HepG2 (cell line): ENCODE data around the gene CEACAM16. TPM values are rescaled to one million over a fixed set of nuclear protein-coding genes. Genes with fewer than 3 reads are reported as not detected.

Experiments
- EP300 ChIP-seq, 3 experiments: sonication (generic) in 1 of 3; formaldehyde crosslinking in 1 of 3; IDR thresholded peaks; 2 replicates each; pipeline versions ENCODE4 v1.5.1 to v1.6.1; 2011 to 2020; ENCODE audit warnings: low read depth in 2 of 3, low read length in 2 of 3, borderline replicate concordance in 1 of 3, improper control_type of control experiment in 1 of 3, mild to moderate bottlenecking in 1 of 3, missing genetic modification reagents in 1 of 3, moderate library complexity in 1 of 3
- FIP1L1 ChIP-seq: fragments of 200-400 bp; formaldehyde crosslinking; IDR thresholded peaks from 2 replicates; pipeline ENCODE4 v1.6.1; 2018; ENCODE audit warnings: low read depth, mild to moderate bottlenecking, low read length, moderate library complexity, borderline replicate concordance; ENCODE audit not compliant: insufficient read depth
- KDM5A ChIP-seq: fragments of 200-600 bp; sonication (generic); IDR thresholded peaks from 2 replicates; pipeline ENCODE4 v1.7.0; 2018; ENCODE audit warnings: antibody characterized with exemption, mild to moderate bottlenecking, low read length, borderline replicate concordance
- NCOA1 ChIP-seq: sonication (generic); formaldehyde crosslinking; IDR thresholded peaks from 2 replicates; pipeline ENCODE4 v1.9.0; 2021; ENCODE audit warnings: missing genetic modification reagents
- SALL1 ChIP-seq: sonication (generic); formaldehyde crosslinking; IDR thresholded peaks from 2 replicates; pipeline ENCODE4 v1.8.0; 2022; ENCODE audit warnings: mild to moderate bottlenecking, missing genetic modification reagents
- SRSF1 ChIP-seq: fragments of 200-400 bp; formaldehyde crosslinking; optimal IDR thresholded peaks from 2 replicates; pipeline ENCODE3; 2017; ENCODE audit warnings: mild to moderate bottlenecking, low read depth, low read length, moderate library complexity
- ZFP1 ChIP-seq: IDR thresholded peaks from 2 replicates; pipeline ENCODE4 v1.6.1; 2016
- ZFP36L1 ChIP-seq: sonication (generic); formaldehyde crosslinking; IDR thresholded peaks from 2 replicates; pipeline ENCODE4 v1.8.0; 2022; ENCODE audit warnings: mild to moderate bottlenecking, missing genetic modification reagents, moderate library complexity
- ZNF136 ChIP-seq: sonication (generic); formaldehyde crosslinking; IDR thresholded peaks from 2 replicates; pipeline ENCODE4 v1.8.1; 2022; ENCODE audit warnings: low read depth, mild to moderate bottlenecking, moderate library complexity, missing genetic modification reagents
- ZNF432 ChIP-seq: sonication (generic); formaldehyde crosslinking; IDR thresholded peaks from 2 replicates; pipeline ENCODE4 v1.5.0; 2020; ENCODE audit warnings: missing genetic modification reagents, mild to moderate bottlenecking, borderline replicate concordance
- ZNF792 ChIP-seq: IDR thresholded peaks from 2 replicates; pipeline ENCODE4 v1.6.1; 2016
- polyA plus RNA-seq, 8 experiments: library from polyadenylated mRNA; depleted of rRNA in 3 of 8; stranded (reverse) in 7 of 8; unstranded in 1 of 8; fragments of >200 nt; fragmentation: Illumina TruSeq in 4 of 8; extraction: Trizol in 4 of 8; gene quantifications; 2 replicates each; pipeline versions ENCODE4 v1.2.1 to v1.2.3, GENCODE V29; 2011 to 2016; ENCODE audit warnings: low read depth in 4 of 8, missing spikeins in 1 of 8, mixed read lengths in 1 of 8; ENCODE audit not compliant: insufficient read depth in 1 of 8
- total RNA-seq, 5 experiments: library from RNA; depleted of rRNA; stranded (reverse); fragments of >200 nt; fragmentation: Illumina TruSeq; extraction: Trizol; gene quantifications; 2 replicates each; pipeline ENCODE4 v1.2.3, GENCODE V29; 2016; ENCODE audit warnings: low read depth in 1 of 5
- TF ChIP-seq, protein P1 (sequence below): sonication (generic); formaldehyde crosslinking; IDR thresholded peaks from 2 replicates; pipeline ENCODE4 v1.5.1; 2020; ENCODE audit warnings: mild to moderate bottlenecking, missing genetic modification reagents, borderline replicate concordance
- TF ChIP-seq, protein P2 (sequence below): IDR thresholded peaks from 2 replicates; pipeline ENCODE4 v1.6.1; 2016; ENCODE audit warnings: low read depth
- TF ChIP-seq, protein P3 (sequence below): IDR thresholded peaks from 2 replicates; pipeline ENCODE4 v1.6.1; 2016; ENCODE audit warnings: low read depth, missing genetic modification reagents, missing compliant biosample characterization
- TF ChIP-seq, protein P4 (sequence below): sonication (generic); formaldehyde crosslinking; IDR thresholded peaks from 2 replicates; pipeline ENCODE4 v1.8.0; 2022; ENCODE audit warnings: mild to moderate bottlenecking, missing genetic modification reagents, moderate library complexity
- TF ChIP-seq, protein P5 (sequence below): sonication (generic); formaldehyde crosslinking; IDR thresholded peaks from 2 replicates; pipeline ENCODE4 v1.8.1; 2022; ENCODE audit warnings: mild to moderate bottlenecking, missing genetic modification reagents

Gene CEACAM16
- total and polyA plus RNA-seq, 2 of the 13 experiments (the other 11 are each of a cell fraction or from before 2014, with no cell fraction given), result not detected

DNA sequence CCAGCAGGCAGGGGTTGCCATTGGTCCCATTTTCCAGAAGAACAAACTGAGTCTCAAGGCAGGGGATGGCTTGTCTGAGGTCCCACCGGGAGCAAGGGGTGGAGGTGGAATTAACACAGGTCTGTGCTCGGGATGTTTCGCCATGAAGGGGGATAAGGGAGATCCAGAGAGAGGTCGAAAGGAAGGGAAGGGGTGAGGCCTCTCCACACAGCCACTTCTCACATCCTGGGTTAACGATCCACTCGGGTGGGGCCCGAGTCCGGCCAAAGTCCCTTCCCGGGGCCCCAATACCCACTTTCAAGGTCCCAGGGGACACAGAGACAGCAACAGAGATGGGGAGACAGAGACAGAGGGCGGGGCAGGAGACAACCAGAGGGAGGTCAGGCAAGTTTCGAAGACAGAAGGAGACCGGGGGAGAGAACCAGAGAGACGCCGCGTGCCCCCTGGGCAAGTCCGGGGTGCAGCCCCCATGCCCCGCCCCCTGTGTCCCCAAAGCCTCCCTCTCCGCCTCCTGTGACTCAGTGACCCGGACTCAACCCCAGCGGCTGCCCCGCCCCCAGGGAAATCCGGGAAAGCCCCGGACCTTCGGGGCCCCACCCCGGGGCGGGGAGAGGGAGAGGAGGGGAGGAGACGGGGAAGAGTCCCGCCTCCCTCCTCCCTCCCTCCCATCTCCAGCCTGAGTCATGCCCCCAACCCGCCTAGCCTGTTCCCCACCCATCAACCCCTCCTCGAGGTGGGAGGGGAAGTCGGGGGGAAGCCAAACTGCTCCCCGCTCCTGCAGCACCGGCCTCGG is 48.2 kb downstream of the CEACAM16 start (continued):
- TF ChIP-seq, protein P1, sequence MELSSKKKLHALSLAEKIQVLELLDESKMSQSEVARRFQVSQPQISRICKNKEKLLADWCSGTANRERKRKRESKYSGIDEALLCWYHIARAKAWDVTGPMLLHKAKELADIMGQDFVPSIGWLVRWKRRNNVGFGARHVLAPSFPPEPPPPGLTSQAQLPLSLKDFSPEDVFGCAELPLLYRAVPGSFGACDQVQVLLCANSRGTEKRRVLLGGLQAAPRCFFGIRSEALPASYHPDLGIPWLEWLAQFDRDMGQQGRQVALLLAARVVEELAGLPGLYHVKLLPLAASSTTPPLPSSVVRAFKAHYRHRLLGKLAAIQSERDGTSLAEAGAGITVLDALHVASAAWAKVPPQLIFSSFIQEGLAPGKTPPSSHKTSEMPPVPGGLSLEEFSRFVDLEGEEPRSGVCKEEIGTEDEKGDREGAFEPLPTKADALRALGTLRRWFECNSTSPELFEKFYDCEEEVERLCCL (CRISPR knock-in tag), result no peak
- TF ChIP-seq ZNF136 (CRISPR knock-in tag) (no peak), ZNF432 (CRISPR knock-in tag) (no peak), KDM5A (no peak), ZNF792 (CRISPR knock-in tag) (no peak), SALL1 (CRISPR knock-in tag) (no peak; the same call in 1 of the 2 replicates), ZFP1 (CRISPR knock-in tag) (no peak), NCOA1 (no peak), EP300 (IDR thresholded peaks at IDR 0.05; ENCODE audit: low read depth in 2 of 2, low read length in 2 of 2) (peak; percentile 10 to 71; a peak in 3 of 4 replicates), EP300 (CRISPR knock-in tag; IDR thresholded peaks at IDR 0.05; ENCODE audit: borderline replicate concordance) (peak; percentile 25), SRSF1 (no peak), FIP1L1 (no peak), ZFP36L1 (CRISPR knock-in tag) (no peak)
- TF ChIP-seq, protein P2, sequence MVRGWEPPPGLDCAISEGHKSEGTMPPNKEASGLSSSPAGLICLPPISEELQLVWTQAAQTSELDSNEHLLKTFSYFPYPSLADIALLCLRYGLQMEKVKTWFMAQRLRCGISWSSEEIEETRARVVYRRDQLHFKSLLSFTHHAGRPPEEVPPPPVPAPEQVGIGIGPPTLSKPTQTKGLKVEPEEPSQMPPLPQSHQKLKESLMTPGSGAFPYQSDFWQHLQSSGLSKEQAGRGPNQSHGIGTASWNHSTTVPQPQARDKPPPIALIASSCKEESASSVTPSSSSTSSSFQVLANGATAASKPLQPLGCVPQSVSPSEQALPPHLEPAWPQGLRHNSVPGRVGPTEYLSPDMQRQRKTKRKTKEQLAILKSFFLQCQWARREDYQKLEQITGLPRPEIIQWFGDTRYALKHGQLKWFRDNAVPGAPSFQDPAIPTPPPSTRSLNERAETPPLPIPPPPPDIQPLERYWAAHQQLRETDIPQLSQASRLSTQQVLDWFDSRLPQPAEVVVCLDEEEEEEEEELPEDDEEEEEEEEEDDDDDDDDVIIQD (CRISPR knock-in tag), result peak; percentile 45; the same call in 1 of the 2 replicates
- TF ChIP-seq, protein P3, sequence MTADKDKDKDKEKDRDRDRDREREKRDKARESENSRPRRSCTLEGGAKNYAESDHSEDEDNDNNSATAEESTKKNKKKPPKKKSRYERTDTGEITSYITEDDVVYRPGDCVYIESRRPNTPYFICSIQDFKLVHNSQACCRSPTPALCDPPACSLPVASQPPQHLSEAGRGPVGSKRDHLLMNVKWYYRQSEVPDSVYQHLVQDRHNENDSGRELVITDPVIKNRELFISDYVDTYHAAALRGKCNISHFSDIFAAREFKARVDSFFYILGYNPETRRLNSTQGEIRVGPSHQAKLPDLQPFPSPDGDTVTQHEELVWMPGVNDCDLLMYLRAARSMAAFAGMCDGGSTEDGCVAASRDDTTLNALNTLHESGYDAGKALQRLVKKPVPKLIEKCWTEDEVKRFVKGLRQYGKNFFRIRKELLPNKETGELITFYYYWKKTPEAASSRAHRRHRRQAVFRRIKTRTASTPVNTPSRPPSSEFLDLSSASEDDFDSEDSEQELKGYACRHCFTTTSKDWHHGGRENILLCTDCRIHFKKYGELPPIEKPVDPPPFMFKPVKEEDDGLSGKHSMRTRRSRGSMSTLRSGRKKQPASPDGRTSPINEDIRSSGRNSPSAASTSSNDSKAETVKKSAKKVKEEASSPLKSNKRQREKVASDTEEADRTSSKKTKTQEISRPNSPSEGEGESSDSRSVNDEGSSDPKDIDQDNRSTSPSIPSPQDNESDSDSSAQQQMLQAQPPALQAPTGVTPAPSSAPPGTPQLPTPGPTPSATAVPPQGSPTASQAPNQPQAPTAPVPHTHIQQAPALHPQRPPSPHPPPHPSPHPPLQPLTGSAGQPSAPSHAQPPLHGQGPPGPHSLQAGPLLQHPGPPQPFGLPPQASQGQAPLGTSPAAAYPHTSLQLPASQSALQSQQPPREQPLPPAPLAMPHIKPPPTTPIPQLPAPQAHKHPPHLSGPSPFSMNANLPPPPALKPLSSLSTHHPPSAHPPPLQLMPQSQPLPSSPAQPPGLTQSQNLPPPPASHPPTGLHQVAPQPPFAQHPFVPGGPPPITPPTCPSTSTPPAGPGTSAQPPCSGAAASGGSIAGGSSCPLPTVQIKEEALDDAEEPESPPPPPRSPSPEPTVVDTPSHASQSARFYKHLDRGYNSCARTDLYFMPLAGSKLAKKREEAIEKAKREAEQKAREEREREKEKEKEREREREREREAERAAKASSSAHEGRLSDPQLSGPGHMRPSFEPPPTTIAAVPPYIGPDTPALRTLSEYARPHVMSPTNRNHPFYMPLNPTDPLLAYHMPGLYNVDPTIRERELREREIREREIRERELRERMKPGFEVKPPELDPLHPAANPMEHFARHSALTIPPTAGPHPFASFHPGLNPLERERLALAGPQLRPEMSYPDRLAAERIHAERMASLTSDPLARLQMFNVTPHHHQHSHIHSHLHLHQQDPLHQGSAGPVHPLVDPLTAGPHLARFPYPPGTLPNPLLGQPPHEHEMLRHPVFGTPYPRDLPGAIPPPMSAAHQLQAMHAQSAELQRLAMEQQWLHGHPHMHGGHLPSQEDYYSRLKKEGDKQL, result peak; percentile 33; the same call in 1 of the 2 replicates
- TF ChIP-seq, protein P4, sequence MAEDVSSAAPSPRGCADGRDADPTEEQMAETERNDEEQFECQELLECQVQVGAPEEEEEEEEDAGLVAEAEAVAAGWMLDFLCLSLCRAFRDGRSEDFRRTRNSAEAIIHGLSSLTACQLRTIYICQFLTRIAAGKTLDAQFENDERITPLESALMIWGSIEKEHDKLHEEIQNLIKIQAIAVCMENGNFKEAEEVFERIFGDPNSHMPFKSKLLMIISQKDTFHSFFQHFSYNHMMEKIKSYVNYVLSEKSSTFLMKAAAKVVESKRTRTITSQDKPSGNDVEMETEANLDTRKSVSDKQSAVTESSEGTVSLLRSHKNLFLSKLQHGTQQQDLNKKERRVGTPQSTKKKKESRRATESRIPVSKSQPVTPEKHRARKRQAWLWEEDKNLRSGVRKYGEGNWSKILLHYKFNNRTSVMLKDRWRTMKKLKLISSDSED, result no peak
- TF ChIP-seq, protein P5, sequence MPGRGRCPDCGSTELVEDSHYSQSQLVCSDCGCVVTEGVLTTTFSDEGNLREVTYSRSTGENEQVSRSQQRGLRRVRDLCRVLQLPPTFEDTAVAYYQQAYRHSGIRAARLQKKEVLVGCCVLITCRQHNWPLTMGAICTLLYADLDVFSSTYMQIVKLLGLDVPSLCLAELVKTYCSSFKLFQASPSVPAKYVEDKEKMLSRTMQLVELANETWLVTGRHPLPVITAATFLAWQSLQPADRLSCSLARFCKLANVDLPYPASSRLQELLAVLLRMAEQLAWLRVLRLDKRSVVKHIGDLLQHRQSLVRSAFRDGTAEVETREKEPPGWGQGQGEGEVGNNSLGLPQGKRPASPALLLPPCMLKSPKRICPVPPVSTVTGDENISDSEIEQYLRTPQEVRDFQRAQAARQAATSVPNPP, result no peak
